NCI-H1105 treated with DMSO at 0.1 percent for 48 hours (cell line): ENCODE data around the gene CSRNP3.

ENCODE experiments used
- DNase-seq: peaks from one replicate; lab custom pipeline; 2025; lab: John Stamatoyannopoulos, UW

Gene CSRNP3

GRCh38 chr2:165682546-165682945, 213.0 kb downstream of the CSRNP3 start:
- DNase-seq, result no peak

GRCh38 chr2:165686800-165687199, 217.3 kb downstream of the CSRNP3 start:
- DNase-seq, result no peak

GRCh38 chr2:165687426-165688002, 218.0 kb downstream of the CSRNP3 start:
- DNase-seq, result no peak

- no peak for DNase-seq
Observed at GRCh38 chr2:165691615-165692014, 222.1 kb downstream of the CSRNP3 start.

- no peak for DNase-seq
Observed at GRCh38 chr2:165692906-165693305, 223.4 kb downstream of the CSRNP3 start.

GRCh38 chr2:165693838-165694237, 224.3 kb downstream of the CSRNP3 start:
- no peak for DNase-seq

GRCh38 chr2:165697748-165698443, 228.4 kb downstream of the CSRNP3 start:
- DNase-seq, result peak; percentile 91

GRCh38 chr2:165698444-165698884, 229.0 kb downstream of the CSRNP3 start:
- peak; percentile 71 for DNase-seq

GRCh38 chr2:165699946-165700345, 230.4 kb downstream of the CSRNP3 start:
- DNase-seq, result no peak

GRCh38 chr2:165700531-165700930, 231.0 kb downstream of the CSRNP3 start:
- no peak for DNase-seq

- DNase-seq, result no peak
Observed at GRCh38 chr2:165701147-165701546, 231.6 kb downstream of the CSRNP3 start.

GRCh38 chr2:165706960-165707487, 237.5 kb downstream of the CSRNP3 start:
- DNase-seq, result no peak

- DNase-seq, result no peak
Observed at GRCh38 chr2:165716091-165716490, 246.6 kb downstream of the CSRNP3 start.

GRCh38 chr2:165718610-165719210, 249.2 kb downstream of the CSRNP3 start:
- no peak for DNase-seq

GRCh38 chr2:165720511-165720910, 251.0 kb downstream of the CSRNP3 start:
- no peak for DNase-seq

- no peak for DNase-seq
Observed at GRCh38 chr2:165725421-165725820, 255.9 kb downstream of the CSRNP3 start.
